ENCODE measurements around the gene SLC8A3. TPM values are rescaled to one million over a fixed set of nuclear protein-coding genes. Genes with fewer than 3 reads are reported as not detected.

SLC8A3 gene
- total RNA-seq, 3 donors from 2014 or later (not counting 1 experiment from before 2014, with no cell fraction given), result 0.30 to 0.56 (median 0.32) TPM

- peaks cover 15 to 24% of the 10 kb centered on the region in 2 donors for H3K27me3 Mint-ChIP-seq (ENCODE audit: low read depth in 2 of 2)
- intact Hi-C loops (cut with micrococcal nuclease), result no loop called here
- no peaks in the 10 kb centered on the region for H3K4me1 Mint-ChIP-seq
- DNase-seq, result no peak
- no peak for ATAC-seq
- Histone ChIP-seq H3K4me3 (ENCODE audit: low read length) (no peak overlapping the region), H3K36me3 (ENCODE audit: control insufficient read depth, insufficient read depth, low read length) (no peaks in the 10 kb centered on the region), H3K27me3 (ENCODE audit: control insufficient read depth, insufficient read depth, low read length) (no peaks in the 10 kb centered on the region), H3K9me3 (ENCODE audit: control insufficient read depth, insufficient read depth, low read length) (no peaks in the 10 kb centered on the region), H3K4me1 (ENCODE audit: control insufficient read depth, insufficient read depth, low read length) (no peaks in the 10 kb centered on the region), H3K27ac (ENCODE audit: low read length) (no peak overlapping the region)
- no peak overlapping the region for H3K27ac Mint-ChIP-seq
- WGBS (ENCODE audit: insufficient coverage), result 90% methylated on average over 3 of the region's 3 CpGs
- H3K4me3 Mint-ChIP-seq, result no peak overlapping the region
- H3K9me3 Mint-ChIP-seq, result no peaks in the 10 kb centered on the region
- H3K36me3 Mint-ChIP-seq, result no peaks in the 10 kb centered on the region
- TF ChIP-seq CTCF (IDR thresholded peaks at IDR 0.05), result no peak
Measured at GRCh38 chr14:70077005-70077404, 111.7 kb downstream of the SLC8A3 start.

- Histone ChIP-seq H3K4me1 (ENCODE audit: control insufficient read depth, insufficient read depth, low read length) (no peaks in the 10 kb centered on the region), H3K27ac (ENCODE audit: low read length) (no peak overlapping the region), H3K4me3 (ENCODE audit: low read length) (no peak overlapping the region), H3K9me3 (ENCODE audit: control insufficient read depth, insufficient read depth, low read length) (no peaks in the 10 kb centered on the region), H3K27me3 (ENCODE audit: control insufficient read depth, insufficient read depth, low read length) (no peaks in the 10 kb centered on the region), H3K36me3 (ENCODE audit: control insufficient read depth, insufficient read depth, low read length) (no peaks in the 10 kb centered on the region)
- Mint-ChIP-seq H3K4me1 (no peaks in the 10 kb centered on the region), H3K4me3 (no peak overlapping the region), H3K9me3 (no peaks in the 10 kb centered on the region), H3K27ac (no peak overlapping the region), H3K36me3 (no peaks in the 10 kb centered on the region), H3K27me3 (ENCODE audit: low read depth in 2 of 2) (peaks cover 12 to 33% of the 10 kb centered on the region in 2 donors)
- TF ChIP-seq CTCF (IDR thresholded peaks at IDR 0.05), result peak; percentile 22
- intact Hi-C loops (cut with micrococcal nuclease), result no loop called here
- WGBS (ENCODE audit: insufficient coverage), result 80% methylated on average over 2 of the region's 3 CpGs
- peak in 1 of 2 donors; percentile 51 for DNase-seq
- ATAC-seq, result no peak
Measured at GRCh38 chr14:70073924-70074566, 114.7 kb downstream of the SLC8A3 start.

GRCh38 chr14:70069186-70069585 lies 119.6 kb downstream of the SLC8A3 start:
- Mint-ChIP-seq H3K4me1 (no peaks in the 10 kb centered on the region), H3K9me3 (no peaks in the 10 kb centered on the region), H3K27ac (no peak overlapping the region), H3K4me3 (no peak overlapping the region), H3K27me3 (ENCODE audit: low read depth in 2 of 2) (peaks cover 12 to 13% of the 10 kb centered on the region in 2 donors), H3K36me3 (no peaks in the 10 kb centered on the region)
- no peak for TF ChIP-seq CTCF (IDR thresholded peaks at IDR 0.05)
- no peaks in the 10 kb centered on the region for H3K36me3 ChIP-seq (ENCODE audit: control insufficient read depth, insufficient read depth, low read length)
- intact Hi-C loops (cut with micrococcal nuclease), result no loop called here
- DNase-seq, result no peak
- 82% methylated on average over 5 of the region's 5 CpGs for WGBS (ENCODE audit: insufficient coverage)
- no peak overlapping the region for H3K4me3 ChIP-seq (ENCODE audit: low read length)
- H3K27ac ChIP-seq (ENCODE audit: low read length), result no peak overlapping the region
- no peak for ATAC-seq
- H3K9me3 ChIP-seq (ENCODE audit: control insufficient read depth, insufficient read depth, low read length), result no peaks in the 10 kb centered on the region
- H3K27me3 ChIP-seq (ENCODE audit: control insufficient read depth, insufficient read depth, low read length), result no peaks in the 10 kb centered on the region
- H3K4me1 ChIP-seq (ENCODE audit: control insufficient read depth, insufficient read depth, low read length), result no peaks in the 10 kb centered on the region

- Mint-ChIP-seq H3K36me3 (no peaks in the 10 kb centered on the region), H3K4me1 (no peaks in the 10 kb centered on the region), H3K27ac (no peak overlapping the region), H3K27me3 (ENCODE audit: low read depth in 2 of 2) (peaks cover 18 to 25% of the 10 kb centered on the region in 2 donors), H3K9me3 (no peaks in the 10 kb centered on the region), H3K4me3 (no peak overlapping the region)
- intact Hi-C loops (cut with micrococcal nuclease), result no loop called here
- no peaks in the 10 kb centered on the region for H3K27me3 ChIP-seq (ENCODE audit: control insufficient read depth, insufficient read depth, low read length)
- no peaks in the 10 kb centered on the region for H3K4me1 ChIP-seq (ENCODE audit: control insufficient read depth, insufficient read depth, low read length)
- no peaks in the 10 kb centered on the region for H3K9me3 ChIP-seq (ENCODE audit: control insufficient read depth, insufficient read depth, low read length)
- H3K27ac ChIP-seq (ENCODE audit: low read length), result no peak overlapping the region
- no peak for ATAC-seq
- no peak overlapping the region for H3K4me3 ChIP-seq (ENCODE audit: low read length)
- WGBS (ENCODE audit: insufficient coverage), result 93% methylated on average over 5 of the region's 5 CpGs
- no peak for DNase-seq
- H3K36me3 ChIP-seq (ENCODE audit: control insufficient read depth, insufficient read depth, low read length), result no peaks in the 10 kb centered on the region
- TF ChIP-seq CTCF (IDR thresholded peaks at IDR 0.05), result no peak
Measured at GRCh38 chr14:70067810-70068209, 120.9 kb downstream of the SLC8A3 start.

All from natural killer cell (primary cell).